ENCODE measurements around the gene FADS6. TPM values are rescaled to one million over a fixed set of nuclear protein-coding genes. Genes with fewer than 3 reads are reported as not detected.

FADS6 gene
- total and polyA plus RNA-seq, 2 of the 13 experiments (the other 11 are each of a cell fraction or from before 2014, with no cell fraction given), result 0.11 TPM

DNA sequence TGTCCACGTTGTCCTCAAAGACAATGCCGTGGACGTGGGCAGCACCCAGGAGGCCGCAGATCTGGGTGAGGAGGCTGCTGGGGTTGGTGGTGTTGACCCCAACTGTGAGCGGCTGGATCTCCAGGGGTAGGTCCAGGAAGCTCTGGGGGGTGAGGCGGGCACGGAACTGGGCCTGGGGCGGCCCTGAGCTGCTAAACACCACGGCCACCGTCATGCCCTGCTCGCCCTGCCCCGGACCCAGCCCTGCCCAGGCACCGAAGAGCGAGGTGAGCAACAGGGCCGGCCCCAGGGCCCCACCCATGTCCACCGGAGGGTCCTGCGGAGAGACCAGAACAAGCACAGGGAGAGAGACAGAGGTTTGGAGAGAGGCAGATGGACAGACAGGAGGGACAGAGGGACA lies 38.6 kb downstream of the FADS6 start (continued):
- TF ChIP-seq ZNF101 (CRISPR knock-in tag; IDR thresholded peaks at IDR 0.05; ENCODE audit: borderline replicate concordance, low read depth) (no peak), PPARG (CRISPR knock-in tag; conservative IDR thresholded peaks at IDR 0.05) (no peak), ZBTB38 (CRISPR knock-in tag; IDR thresholded peaks at IDR 0.05) (no peak), MED8 (CRISPR knock-in tag; IDR thresholded peaks at IDR 0.05; ENCODE audit: insufficient replicate concordance) (no peak), NFE2 (CRISPR knock-in tag; IDR thresholded peaks at IDR 0.05) (no peak)
- TF ChIP-seq, protein P1, sequence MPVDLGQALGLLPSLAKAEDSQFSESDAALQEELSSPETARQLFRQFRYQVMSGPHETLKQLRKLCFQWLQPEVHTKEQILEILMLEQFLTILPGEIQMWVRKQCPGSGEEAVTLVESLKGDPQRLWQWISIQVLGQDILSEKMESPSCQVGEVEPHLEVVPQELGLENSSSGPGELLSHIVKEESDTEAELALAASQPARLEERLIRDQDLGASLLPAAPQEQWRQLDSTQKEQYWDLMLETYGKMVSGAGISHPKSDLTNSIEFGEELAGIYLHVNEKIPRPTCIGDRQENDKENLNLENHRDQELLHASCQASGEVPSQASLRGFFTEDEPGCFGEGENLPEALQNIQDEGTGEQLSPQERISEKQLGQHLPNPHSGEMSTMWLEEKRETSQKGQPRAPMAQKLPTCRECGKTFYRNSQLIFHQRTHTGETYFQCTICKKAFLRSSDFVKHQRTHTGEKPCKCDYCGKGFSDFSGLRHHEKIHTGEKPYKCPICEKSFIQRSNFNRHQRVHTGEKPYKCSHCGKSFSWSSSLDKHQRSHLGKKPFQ (CRISPR knock-in tag; IDR thresholded peaks at IDR 0.05; ENCODE audit: insufficient replicate concordance), result no peak

DNA sequence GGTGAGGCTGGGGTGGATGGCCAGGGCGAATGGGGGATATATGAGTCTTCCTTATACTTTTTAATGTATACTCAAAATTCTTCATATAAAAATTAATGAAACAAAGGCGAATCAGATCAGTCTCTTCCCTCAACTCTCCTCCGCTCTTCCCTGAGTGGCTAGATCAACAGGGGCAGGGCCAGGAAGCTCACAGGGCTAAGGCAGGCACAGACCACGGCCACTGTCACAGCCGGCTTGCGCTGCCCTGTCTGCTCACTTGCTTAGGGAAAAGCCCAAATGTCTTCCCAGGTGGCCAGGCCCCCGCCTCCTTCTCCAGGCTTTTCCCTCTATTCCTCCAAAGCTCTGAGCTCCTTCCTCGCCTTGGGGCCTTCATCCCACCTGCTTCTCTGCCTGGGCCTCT lies 39.8 kb downstream of the FADS6 start:
- ChIA-PET POLR2A (interaction anchor here (2.3 kb wide), 1 partner anchor 19 kb away, joined by 22 read pairs; the partner anchor contains the start of gene FDXR), CTCF (ENCODE audit: low intra/inter-chr PET ratio, low total read pairs) (no interaction called here)
- FAIRE-seq, result no peak
- in situ Hi-C loops (cut with HindIII; ENCODE audit: extremely low pct_ligation_motif_present, low pct_unique_long_range_greater_than_20kb), result no loop called here
- WGBS (ENCODE audit: low lambda C conversion rate), result 42% methylated on average over 8 of the region's 8 CpGs
- H3K4me2 ChIP-seq (ENCODE audit: low read depth, low read length), result no peak overlapping the region
- no peaks in the 10 kb centered on the region for H3K36me3 ChIP-seq (replicated peaks in 1 of 2; ENCODE audit: control insufficient read depth in 1 of 2, insufficient read depth in 2 of 2, low read length in 2 of 2)
- no peak overlapping the region for H3K27ac ChIP-seq (ENCODE audit: extremely low read length, insufficient read depth, low read length)
- DNase-seq (ENCODE audit: low spot score), result no peak
- peaks cover 9% of the 10 kb centered on the region for H3K4me1 ChIP-seq (ENCODE audit: insufficient read depth, low read length)
- no peak overlapping the region for H2AFZ ChIP-seq (ENCODE audit: low read length)
- no peaks in the 10 kb centered on the region for H3K9me3 ChIP-seq (ENCODE audit: low read length)
- no peak overlapping the region for H3K4me3 ChIP-seq (replicated peaks in 1 of 3; ENCODE audit: insufficient read depth in 1 of 3, low read depth in 2 of 3, low read length in 3 of 3)
- no peaks in the 10 kb centered on the region; the same call in 1 of the 2 replicates for H4K20me1 ChIP-seq (ENCODE audit: insufficient read depth, low read length)
- H3K9ac ChIP-seq (ENCODE audit: insufficient read depth, low read depth, low read length), result no peak overlapping the region
- no peak for ATAC-seq
- intact Hi-C loops (cut with micrococcal nuclease; ENCODE audit: unreplicated experiment), result no loop called here
- peaks cover 19 to 87% of the 10 kb centered on the region in 2 experiments for H3K27me3 ChIP-seq (ENCODE audit: control insufficient read depth in 1 of 2, insufficient read depth in 2 of 2, low read length in 2 of 2)
- H3K79me2 ChIP-seq (ENCODE audit: insufficient read depth, low read length), result no peaks in the 10 kb centered on the region
- BruUV-seq (replicated peaks), result no TSS peak
- TF ChIP-seq SOX6 (IDR thresholded peaks at IDR 0.05), result no peak
- TF ChIP-seq SOX6 (CRISPR knock-in tag; IDR thresholded peaks at IDR 0.05), result no peak
- no peak for TF ChIP-seq ZNF501 (CRISPR knock-in tag; IDR thresholded peaks at IDR 0.05)
- TF ChIP-seq, protein P2, sequence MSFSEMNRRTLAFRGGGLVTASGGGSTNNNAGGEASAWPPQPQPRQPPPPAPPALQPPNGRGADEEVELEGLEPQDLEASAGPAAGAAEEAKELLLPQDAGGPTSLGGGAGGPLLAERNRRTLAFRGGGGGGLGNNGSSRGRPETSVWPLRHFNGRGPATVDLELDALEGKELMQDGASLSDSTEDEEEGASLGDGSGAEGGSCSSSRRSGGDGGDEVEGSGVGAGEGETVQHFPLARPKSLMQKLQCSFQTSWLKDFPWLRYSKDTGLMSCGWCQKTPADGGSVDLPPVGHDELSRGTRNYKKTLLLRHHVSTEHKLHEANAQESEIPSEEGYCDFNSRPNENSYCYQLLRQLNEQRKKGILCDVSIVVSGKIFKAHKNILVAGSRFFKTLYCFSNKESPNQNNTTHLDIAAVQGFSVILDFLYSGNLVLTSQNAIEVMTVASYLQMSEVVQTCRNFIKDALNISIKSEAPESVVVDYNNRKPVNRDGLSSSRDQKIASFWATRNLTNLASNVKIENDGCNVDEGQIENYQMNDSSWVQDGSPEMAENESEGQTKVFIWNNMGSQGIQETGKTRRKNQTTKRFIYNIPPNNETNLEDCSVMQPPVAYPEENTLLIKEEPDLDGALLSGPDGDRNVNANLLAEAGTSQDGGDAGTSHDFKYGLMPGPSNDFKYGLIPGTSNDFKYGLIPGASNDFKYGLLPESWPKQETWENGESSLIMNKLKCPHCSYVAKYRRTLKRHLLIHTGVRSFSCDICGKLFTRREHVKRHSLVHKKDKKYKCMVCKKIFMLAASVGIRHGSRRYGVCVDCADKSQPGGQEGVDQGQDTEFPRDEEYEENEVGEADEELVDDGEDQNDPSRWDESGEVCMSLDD (CRISPR knock-in tag; IDR thresholded peaks at IDR 0.05; ENCODE audit: borderline replicate concordance), result no peak
- no peak for TF ChIP-seq ZNF589 (CRISPR knock-in tag; conservative IDR thresholded peaks at IDR 0.05)
- no peak for TF ChIP-seq ATF7-NPFF (CRISPR knock-in tag; IDR thresholded peaks at IDR 0.05; ENCODE audit: low read depth)
- TF ChIP-seq TAF1 (CRISPR knock-in tag; IDR thresholded peaks at IDR 0.05), result no peak
- TF ChIP-seq, protein P3, sequence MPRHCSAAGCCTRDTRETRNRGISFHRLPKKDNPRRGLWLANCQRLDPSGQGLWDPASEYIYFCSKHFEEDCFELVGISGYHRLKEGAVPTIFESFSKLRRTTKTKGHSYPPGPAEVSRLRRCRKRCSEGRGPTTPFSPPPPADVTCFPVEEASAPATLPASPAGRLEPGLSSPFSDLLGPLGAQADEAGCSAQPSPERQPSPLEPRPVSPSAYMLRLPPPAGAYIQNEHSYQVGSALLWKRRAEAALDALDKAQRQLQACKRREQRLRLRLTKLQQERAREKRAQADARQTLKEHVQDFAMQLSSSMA (CRISPR knock-in tag; IDR thresholded peaks at IDR 0.05), result no peak
- TF ChIP-seq, protein P4, sequence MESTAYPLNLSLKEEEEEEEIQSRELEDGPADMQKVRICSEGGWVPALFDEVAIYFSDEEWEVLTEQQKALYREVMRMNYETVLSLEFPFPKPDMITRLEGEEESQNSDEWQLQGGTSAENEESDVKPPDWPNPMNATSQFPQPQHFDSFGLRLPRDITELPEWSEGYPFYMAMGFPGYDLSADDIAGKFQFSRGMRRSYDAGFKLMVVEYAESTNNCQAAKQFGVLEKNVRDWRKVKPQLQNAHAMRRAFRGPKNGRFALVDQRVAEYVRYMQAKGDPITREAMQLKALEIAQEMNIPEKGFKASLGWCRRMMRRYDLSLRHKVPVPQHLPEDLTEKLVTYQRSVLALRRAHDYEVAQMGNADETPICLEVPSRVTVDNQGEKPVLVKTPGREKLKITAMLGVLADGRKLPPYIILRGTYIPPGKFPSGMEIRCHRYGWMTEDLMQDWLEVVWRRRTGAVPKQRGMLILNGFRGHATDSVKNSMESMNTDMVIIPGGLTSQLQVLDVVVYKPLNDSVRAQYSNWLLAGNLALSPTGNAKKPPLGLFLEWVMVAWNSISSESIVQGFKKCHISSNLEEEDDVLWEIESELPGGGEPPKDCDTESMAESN (CRISPR knock-in tag; conservative IDR thresholded peaks at IDR 0.05), result no peak
- no peak for TF ChIP-seq PAF1 (CRISPR knock-in tag; IDR thresholded peaks at IDR 0.05)
- TF ChIP-seq HMG20B (CRISPR knock-in tag; conservative IDR thresholded peaks at IDR 0.05), result no peak
- no peak for TF ChIP-seq SCMH1 (CRISPR knock-in tag; IDR thresholded peaks at IDR 0.05; ENCODE audit: borderline replicate concordance)
